HG02970 (cell line): ENCODE measurements around the gene ACAD11.

Source experiments
- ATAC-seq: cut with Tn5 transposase; IDR thresholded peaks from one replicate; pipeline ENCODE4 v1.9.1; 2021; ENCODE audit warnings: mild to moderate bottlenecking, moderate library complexity, moderate number of reproducible peaks; ENCODE audit not compliant: unreplicated experiment, low FRiP score

Gene ACAD11

GRCh38 chr3:132521901-132522300, 137.7 kb downstream of the ACAD11 start:
- ATAC-seq = no peak

- ATAC-seq = no peak
Measured at GRCh38 chr3:132519914-132520313, 139.7 kb downstream of the ACAD11 start.

GRCh38 chr3:132517311-132517710, 142.3 kb downstream of the ACAD11 start:
- ATAC-seq = no peak

DNA sequence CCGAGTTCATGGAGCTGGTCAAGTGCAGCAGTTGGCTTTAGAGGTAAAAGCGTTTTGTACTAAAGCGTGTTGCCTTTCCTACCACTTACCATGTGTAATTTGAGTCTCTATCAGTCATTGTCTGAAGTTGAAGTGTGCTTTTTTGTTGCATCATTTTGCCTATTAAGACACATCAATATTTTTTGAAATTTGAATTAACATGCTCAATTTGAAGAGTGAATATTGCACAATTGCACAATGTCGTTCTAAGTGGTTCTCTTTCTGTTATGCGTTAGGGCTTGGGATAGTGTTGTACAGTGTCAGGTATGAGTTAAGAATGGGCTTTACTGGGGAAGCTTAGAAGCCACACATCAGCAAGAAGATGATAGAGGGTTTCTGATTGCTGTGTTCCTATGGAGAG, 146.6 kb downstream of the ACAD11 start:
- ATAC-seq = no peak

GRCh38 chr3:132509506-132509905, 150.1 kb downstream of the ACAD11 start:
- no peak for ATAC-seq

DNA sequence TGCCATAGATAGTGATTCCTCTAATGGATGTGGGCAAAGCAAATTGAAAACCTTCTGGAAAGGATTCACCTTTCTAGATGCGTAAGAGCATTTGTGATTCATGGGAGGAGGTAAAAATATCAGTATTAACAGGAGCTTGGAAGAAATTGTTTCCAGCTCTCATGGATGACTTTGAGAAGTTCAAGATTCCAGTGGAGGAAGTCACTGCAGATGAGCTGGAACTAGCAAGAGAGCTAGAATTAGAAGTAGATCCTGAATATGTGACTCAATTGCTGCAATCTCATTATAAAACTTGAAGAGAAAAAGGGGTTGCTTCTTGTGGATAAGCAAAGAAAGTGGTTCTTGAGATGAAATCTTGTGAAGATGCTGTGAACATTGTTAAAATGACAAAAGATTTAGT, 150.5 kb downstream of the ACAD11 start:
- no peak for ATAC-seq
